ENCODE results near the gene CYP2D6.
A peak's percentile ranks its signal among the peaks of the same experiment; 100 is the strongest.

GRCh38 chr22:42114721-42115120 is 15.9 kb downstream of the CYP2D6 start:
- TF ChIP-seq REST (IDR thresholded peaks at IDR 0.05; ENCODE audit: low read depth, low read length) (no peak), CTCF (IDR thresholded peaks at IDR 0.05 in 2 of 3, conservative IDR thresholded peaks at IDR 0.05 in 1 of 3; ENCODE audit: control insufficient read depth in 2 of 3, extremely low read depth in 1 of 3, insufficient read depth in 1 of 3, low read depth in 3 of 3, low read length in 3 of 3) (peak in 2 of 3 experiments; percentile 20 to 34; a peak in 3 of 6 replicates), RAD21 (IDR thresholded peaks at IDR 0.05; ENCODE audit: insufficient read depth, low read depth, low read length) (peak; percentile 17; the same call in 1 of the 2 replicates), MXI1 (IDR thresholded peaks at IDR 0.05; ENCODE audit: low read depth, low read length) (no peak), FOXK2 (IDR thresholded peaks at IDR 0.05) (no peak), TAF1 (IDR thresholded peaks at IDR 0.05; ENCODE audit: borderline replicate concordance, low read depth, low read length) (no peak), POLR2A (IDR thresholded peaks at IDR 0.05; ENCODE audit: low read depth, low read length) (no peak), SRF (IDR thresholded peaks at IDR 0.05; ENCODE audit: low read depth in 2 of 2, low read length in 2 of 2) (no peak)

Measured in GM12878 (cell line).